ENCODE measurements around the gene SRMS.

GRCh38 chr20:63518946-63519667, 28.4 kb downstream of the SRMS start:
- TF ChIP-seq CTCF (IDR thresholded peaks at IDR 0.05) (no peak), POLR2A (IDR thresholded peaks at IDR 0.05) (no peak)

All from testis (tissue), 2 donors.